ENCODE measurements around the gene SLC27A3.
"Not testable (repeated sequence)": the region's sequence is repeated elsewhere in the genome, so short reads cannot be mapped to it uniquely, and the experiment has no call there.

SLC27A3 gene

GRCh38 chr1:153763365-153764225, 11.6 kb upstream of the SLC27A3 start:
- no peak for DNase-seq (ENCODE audit: low spot score)

- no peak for DNase-seq (ENCODE audit: low spot score)
These were observed 10.9 kb upstream of the SLC27A3 start for GRCh38 chr1:153764310-153764709.

- DNase-seq (ENCODE audit: low spot score) = not testable (repeated sequence)
These were observed 8.5 kb upstream of the SLC27A3 start for GRCh38 chr1:153766663-153767062.

DNA sequence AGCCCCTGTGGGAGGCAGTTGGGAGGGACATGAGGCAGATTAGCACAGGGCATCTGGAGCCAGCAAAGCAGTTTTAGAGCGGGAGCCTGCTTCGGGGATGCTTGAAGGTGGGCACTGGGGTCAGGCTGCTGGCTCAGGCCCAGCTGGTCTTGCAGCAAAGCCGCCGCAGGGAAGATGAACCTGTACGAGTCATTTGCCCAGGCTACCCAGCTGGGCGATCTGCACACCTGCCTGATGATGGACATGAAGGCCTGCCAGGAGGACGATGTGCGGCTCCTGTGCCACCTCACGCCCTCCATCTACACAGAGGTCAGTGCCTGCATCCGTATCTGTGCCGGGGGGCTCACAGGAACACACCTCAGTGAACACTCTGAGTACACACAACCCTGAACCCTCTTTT, 7.7 kb upstream of the SLC27A3 start:
- no peak for DNase-seq (ENCODE audit: low spot score)

DNA sequence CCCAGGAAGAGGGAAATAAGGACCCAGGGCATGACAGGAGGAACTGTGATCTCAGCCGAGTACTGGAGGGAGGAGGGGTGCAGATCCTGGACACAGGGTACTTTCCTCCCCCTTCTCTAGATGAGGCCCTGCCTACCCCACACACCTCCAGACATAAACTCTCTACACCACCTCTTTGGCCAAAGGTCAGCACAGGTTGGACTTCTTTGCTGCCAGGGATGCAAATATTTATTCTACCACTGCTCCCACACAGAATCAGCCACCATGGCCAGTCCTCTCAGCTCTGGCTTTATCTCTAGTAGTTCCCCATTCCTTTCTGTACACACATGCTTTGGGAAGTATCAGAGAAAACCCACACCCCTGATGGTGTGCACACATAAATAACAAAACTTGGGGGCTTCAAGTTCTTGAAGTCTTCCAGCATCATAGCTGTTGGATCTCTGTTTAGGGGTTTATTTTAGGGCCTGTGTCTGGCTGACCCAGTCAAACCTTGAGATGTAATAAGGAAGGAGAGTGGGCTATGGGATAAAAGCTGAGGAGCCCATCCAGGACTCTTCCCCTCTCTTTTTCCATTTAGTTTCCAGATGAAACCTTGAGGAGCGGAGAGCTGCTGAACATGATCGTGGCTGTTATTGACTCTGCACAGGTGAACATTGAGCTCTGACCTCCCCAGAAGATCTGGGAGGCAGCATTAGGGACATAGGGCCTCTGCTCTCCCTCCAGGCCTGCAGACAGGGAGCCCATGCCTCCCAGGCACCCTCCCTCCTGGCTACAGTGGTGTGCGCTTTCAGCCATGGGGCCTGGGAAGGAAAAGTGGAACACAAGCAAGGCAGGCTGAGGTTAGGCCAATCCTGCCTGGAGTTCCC, 6.7 kb upstream of the SLC27A3 start:
- DNase-seq (ENCODE audit: low spot score) = no peak

GRCh38 chr1:153769221-153769620, 6.0 kb upstream of the SLC27A3 start:
- DNase-seq (ENCODE audit: low spot score) = no peak

DNA sequence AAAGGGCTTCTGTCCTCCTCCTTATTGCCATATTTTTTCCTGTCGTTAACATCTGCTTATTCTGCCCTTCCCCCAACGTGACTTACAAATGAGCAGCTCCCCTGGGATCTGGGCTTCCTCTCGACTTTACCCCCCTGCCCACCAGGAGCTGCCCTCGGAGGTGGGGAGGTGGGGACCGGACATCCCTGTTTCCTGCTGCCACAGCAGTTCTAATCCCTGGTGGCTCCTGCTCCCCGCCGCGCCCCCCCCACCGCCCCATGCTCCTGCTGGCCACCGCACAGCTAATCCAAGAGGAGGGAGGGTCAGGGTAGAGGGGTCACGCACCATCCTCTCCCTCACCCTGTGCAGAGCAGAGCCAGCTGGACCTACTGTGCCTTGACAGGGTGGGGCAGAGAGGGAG, 4.4 kb upstream of the SLC27A3 start:
- no peak for DNase-seq (ENCODE audit: low spot score)

GRCh38 chr1:153771261-153771660, 3.9 kb upstream of the SLC27A3 start:
- DNase-seq (ENCODE audit: low spot score) = no peak

GRCh38 chr1:153771841-153772593, 3.2 kb upstream of the SLC27A3 start:
- DNase-seq (ENCODE audit: low spot score) = no peak

DNA sequence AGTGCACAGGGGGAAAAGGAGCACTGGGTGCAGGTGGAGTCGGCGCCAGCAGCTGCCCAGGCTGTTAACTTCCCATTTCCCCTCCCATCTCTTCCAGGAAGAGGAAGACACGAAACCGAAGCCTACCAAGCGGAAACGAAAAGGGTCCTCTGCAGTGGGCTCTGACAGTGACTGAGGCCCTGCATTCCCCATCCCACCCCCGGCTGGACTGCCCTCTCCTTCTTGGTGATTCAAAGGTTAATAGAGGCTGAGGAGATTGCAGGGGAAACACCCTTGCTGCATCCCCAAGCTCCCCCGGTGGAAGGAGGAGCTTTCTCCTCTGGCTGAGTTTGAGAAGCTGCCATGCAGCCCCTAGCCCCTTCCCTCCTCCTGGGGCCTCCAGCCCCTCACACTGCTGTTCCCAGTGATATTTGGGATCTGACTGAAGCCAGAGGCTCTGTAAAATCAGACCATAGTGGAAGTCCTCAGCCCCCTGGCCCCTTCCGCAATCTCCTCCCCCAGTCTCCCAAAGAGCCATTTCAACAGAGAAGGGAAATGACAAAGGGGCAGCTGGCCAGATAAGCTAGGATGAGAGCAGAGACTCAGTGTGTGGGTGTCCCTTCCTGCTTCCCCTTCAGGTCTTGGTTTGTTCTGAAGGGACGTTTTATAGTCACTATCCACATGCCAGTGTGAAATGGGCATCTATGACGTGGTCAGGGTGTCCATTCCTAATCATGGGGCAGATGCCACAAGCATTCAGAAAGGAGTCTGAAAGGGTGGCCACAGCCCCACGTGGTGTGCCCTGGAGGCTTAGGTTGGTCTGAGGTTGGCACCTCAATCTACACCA, 1.9 kb upstream of the SLC27A3 start:
- no peak for DNase-seq (ENCODE audit: low spot score)

- no peak for DNase-seq (ENCODE audit: low spot score)
These were observed 1.1 kb upstream of the SLC27A3 start for GRCh38 chr1:153774026-153774595.

- no peak for DNase-seq (ENCODE audit: low spot score)
These were observed 486 bp downstream of the SLC27A3 start for GRCh38 chr1:153775458-153776327.

GRCh38 chr1:153776352-153776751, 1.1 kb downstream of the SLC27A3 start:
- no peak for DNase-seq (ENCODE audit: low spot score)

- no peak for DNase-seq (ENCODE audit: low spot score)
These were observed 1.7 kb downstream of the SLC27A3 start for GRCh38 chr1:153776845-153777370.

DNA sequence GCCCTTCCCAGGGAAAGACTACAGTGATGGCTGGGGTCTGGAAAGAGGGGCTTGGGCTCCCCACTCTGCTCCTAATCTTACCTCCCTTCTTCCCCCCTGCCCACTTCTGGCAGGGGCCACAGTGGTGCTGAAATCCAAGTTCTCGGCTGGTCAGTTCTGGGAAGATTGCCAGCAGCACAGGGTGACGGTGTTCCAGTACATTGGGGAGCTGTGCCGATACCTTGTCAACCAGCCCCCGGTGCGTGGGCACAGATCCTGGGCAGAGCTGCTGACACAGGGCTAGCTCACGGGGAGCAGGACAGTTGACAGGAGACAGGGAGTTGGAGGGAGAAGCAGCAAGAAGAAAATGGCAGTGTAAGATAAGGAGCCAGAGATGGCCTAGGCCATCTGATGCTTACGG, 2.4 kb downstream of the SLC27A3 start:
- no peak for DNase-seq (ENCODE audit: low spot score)

DNA sequence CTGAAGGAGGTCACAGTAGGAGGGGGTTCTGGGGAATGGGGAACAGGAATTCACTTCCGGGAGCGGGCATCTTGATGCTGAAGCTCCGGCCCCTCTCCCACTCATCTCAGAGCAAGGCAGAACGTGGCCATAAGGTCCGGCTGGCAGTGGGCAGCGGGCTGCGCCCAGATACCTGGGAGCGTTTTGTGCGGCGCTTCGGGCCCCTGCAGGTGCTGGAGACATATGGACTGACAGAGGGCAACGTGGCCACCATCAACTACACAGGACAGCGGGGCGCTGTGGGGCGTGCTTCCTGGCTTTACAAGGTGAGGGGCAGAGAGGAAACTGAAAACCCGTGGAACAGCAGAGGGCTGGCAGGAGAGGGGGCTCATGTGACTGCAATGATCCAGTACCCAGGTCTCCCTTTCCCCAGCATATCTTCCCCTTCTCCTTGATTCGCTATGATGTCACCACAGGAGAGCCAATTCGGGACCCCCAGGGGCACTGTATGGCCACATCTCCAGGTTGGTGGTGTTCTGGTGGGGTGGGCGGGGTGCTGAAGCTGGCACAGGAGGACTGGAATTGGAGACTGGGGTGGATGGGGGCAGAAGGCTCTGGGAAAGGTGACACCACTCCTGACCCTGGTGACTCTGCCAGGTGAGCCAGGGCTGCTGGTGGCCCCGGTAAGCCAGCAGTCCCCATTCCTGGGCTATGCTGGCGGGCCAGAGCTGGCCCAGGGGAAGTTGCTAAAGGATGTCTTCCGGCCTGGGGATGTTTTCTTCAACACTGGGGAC, 3.0 kb downstream of the SLC27A3 start:
- DNase-seq (ENCODE audit: low spot score) = no peak

GRCh38 chr1:153778824-153779519, 3.8 kb downstream of the SLC27A3 start:
- no peak for DNase-seq (ENCODE audit: low spot score)

- no peak for DNase-seq (ENCODE audit: low spot score)
These were observed 4.8 kb downstream of the SLC27A3 start for GRCh38 chr1:153779781-153780541.

Measured in hematopoietic multipotent progenitor cell treated with erythropoietin and hydrocortisone succinate and interleukin-3 and kit ligand, for 17 days (in vitro differentiated cells).